MM.1S (cell line): ENCODE measurements around the gene FAM200C.

Source experiments
- DNase-seq: peaks from one replicate; pipeline ENCODE4 v3.0.0-alpha.2; 2015
- H2AFZ ChIP-seq: fragments of 300-600 bp; sonication (generic); 2 replicates; pipeline ENCODE4 v1.6.0; 2016; ENCODE audit warnings: antibody characterized with exemption, low read length
- H3F3A ChIP-seq: fragments of 300-600 bp; sonication (generic); 2 replicates; pipeline ENCODE4 v1.6.1; 2016; ENCODE audit warnings: mild to moderate bottlenecking, antibody characterized with exemption, low read length, moderate library complexity, mixed read lengths; ENCODE audit not compliant: insufficient read depth
- H3K27ac ChIP-seq: fragments of 300-600 bp; sonication (generic); 2 replicates; pipeline ENCODE4 v1.5.1; 2016; ENCODE audit warnings: mild to moderate bottlenecking, low read length
- H3K27me3 ChIP-seq: fragments of 300-600 bp; sonication (generic); replicated peaks from 2 replicates; pipeline ENCODE4 v1.6.0; 2016; ENCODE audit warnings: low read length; ENCODE audit not compliant: insufficient read depth
- H3K36me3 ChIP-seq: fragments of 300-600 bp; sonication (generic); replicated peaks from 2 replicates; pipeline ENCODE4 v1.6.1; 2016; ENCODE audit warnings: mild to moderate bottlenecking, low read length, mixed read lengths; ENCODE audit not compliant: insufficient read depth
- H3K4me1 ChIP-seq: fragments of 300-600 bp; sonication (generic); 2 replicates; pipeline ENCODE4 v1.6.1; 2016; ENCODE audit warnings: low read length, mixed read lengths
- H3K4me2 ChIP-seq: fragments of 300-600 bp; sonication (generic); 2 replicates; pipeline ENCODE4 v1.6.0; 2016; ENCODE audit warnings: low read depth, low read length
- H3K4me3 ChIP-seq: fragments of 300-600 bp; sonication (generic); 2 replicates; pipeline ENCODE4 v1.5.1; 2016; ENCODE audit warnings: low read length, mixed read lengths
- H3K79me2 ChIP-seq: fragments of 300-600 bp; sonication (generic); 2 replicates; pipeline ENCODE4 v1.6.1; 2016; ENCODE audit warnings: mixed run types, low read length, mixed read lengths
- H3K9ac ChIP-seq: fragments of 300-600 bp; sonication (generic); 2 replicates; pipeline ENCODE4 v1.6.1; 2016; ENCODE audit warnings: low read length, mixed read lengths
- H3K9me2 ChIP-seq: fragments of 300-600 bp; sonication (generic); replicated peaks from 2 replicates; pipeline ENCODE4 v1.6.1; 2016; ENCODE audit warnings: mild to moderate bottlenecking, low read length, mixed read lengths; ENCODE audit not compliant: insufficient read depth
- H3K9me3 ChIP-seq: fragments of 300-600 bp; sonication (generic); replicated peaks from 2 replicates; pipeline ENCODE4 v1.6.1; 2016; ENCODE audit warnings: mild to moderate bottlenecking, low read length, mixed read lengths; ENCODE audit not compliant: insufficient read depth
- H4K20me1 ChIP-seq: fragments of 300-600 bp; sonication (generic); 2 replicates; pipeline ENCODE4 v1.6.1; 2016; ENCODE audit warnings: mild to moderate bottlenecking, low read length, moderate library complexity, mixed read lengths; ENCODE audit not compliant: insufficient read depth
- EZH2 ChIP-seq: fragments of 300-600 bp; sonication (generic); optimal IDR thresholded peaks from 2 replicates; pipeline ENCODE3; 2017; ENCODE audit warnings: low read depth, mild to moderate bottlenecking, antibody characterized with exemption, low read length, mixed read lengths
- EZH2phosphoT487 ChIP-seq: fragments of 300-600 bp; sonication (generic); IDR thresholded peaks from 2 replicates; pipeline ENCODE4 v1.6.1; 2018; ENCODE audit warnings: antibody characterized with exemption, low read length
- TF ChIP-seq, protein P1 (sequence below): fragments of 300-600 bp; sonication (generic); IDR thresholded peaks from 2 replicates; pipeline ENCODE4 v1.5.1; 2016; ENCODE audit warnings: antibody characterized with exemption, low read length, mixed read lengths

Gene FAM200C

DNA sequence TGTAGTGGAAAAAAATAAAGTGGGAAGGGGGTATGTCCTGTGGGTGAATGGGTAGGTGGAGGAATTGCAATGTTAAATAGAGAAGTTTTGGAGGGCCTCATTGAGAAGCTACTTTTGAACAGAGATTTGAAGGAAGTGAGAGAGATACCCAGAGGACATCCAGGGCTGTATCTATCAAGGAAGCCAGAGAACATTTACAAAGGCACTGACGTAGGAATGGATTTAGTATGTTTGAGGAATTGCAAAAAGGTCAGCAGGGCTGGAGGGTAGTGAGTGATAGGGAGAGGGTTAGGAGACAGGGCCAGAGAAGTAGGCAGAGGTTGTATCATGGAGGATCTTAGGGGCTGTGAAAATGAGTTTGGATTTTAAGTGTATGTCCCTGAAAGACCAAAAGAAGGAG, 35.7 kb upstream of the FAM200C start:
- Histone ChIP-seq H3K9me2 (no peaks in the 10 kb centered on the region), H4K20me1 (no peaks in the 10 kb centered on the region), H3K27me3 (no peaks in the 10 kb centered on the region), H3K4me1 (0 out of 2 replicates have a peak, but pooled peaks cover 1% of the 10 kb centered on the region), H2AFZ (no peak overlapping the region), H3K36me3 (no peaks in the 10 kb centered on the region), H3K79me2 (no peaks in the 10 kb centered on the region), H3K9ac (no peak overlapping the region), H3K27ac (no peak overlapping the region), H3K4me2 (no peak overlapping the region), H3F3A (0 out of 2 replicates have a peak, but pooled peaks cover 2% of the 10 kb centered on the region), H3K4me3 (no peak overlapping the region), H3K9me3 (no peaks in the 10 kb centered on the region)
- TF ChIP-seq, protein P1, sequence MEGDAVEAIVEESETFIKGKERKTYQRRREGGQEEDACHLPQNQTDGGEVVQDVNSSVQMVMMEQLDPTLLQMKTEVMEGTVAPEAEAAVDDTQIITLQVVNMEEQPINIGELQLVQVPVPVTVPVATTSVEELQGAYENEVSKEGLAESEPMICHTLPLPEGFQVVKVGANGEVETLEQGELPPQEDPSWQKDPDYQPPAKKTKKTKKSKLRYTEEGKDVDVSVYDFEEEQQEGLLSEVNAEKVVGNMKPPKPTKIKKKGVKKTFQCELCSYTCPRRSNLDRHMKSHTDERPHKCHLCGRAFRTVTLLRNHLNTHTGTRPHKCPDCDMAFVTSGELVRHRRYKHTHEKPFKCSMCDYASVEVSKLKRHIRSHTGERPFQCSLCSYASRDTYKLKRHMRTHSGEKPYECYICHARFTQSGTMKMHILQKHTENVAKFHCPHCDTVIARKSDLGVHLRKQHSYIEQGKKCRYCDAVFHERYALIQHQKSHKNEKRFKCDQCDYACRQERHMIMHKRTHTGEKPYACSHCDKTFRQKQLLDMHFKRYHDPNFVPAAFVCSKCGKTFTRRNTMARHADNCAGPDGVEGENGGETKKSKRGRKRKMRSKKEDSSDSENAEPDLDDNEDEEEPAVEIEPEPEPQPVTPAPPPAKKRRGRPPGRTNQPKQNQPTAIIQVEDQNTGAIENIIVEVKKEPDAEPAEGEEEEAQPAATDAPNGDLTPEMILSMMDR: no peak
- TF ChIP-seq EZH2: no peak
- TF ChIP-seq EZH2phosphoT487: no peak
- no peak for DNase-seq

DNA sequence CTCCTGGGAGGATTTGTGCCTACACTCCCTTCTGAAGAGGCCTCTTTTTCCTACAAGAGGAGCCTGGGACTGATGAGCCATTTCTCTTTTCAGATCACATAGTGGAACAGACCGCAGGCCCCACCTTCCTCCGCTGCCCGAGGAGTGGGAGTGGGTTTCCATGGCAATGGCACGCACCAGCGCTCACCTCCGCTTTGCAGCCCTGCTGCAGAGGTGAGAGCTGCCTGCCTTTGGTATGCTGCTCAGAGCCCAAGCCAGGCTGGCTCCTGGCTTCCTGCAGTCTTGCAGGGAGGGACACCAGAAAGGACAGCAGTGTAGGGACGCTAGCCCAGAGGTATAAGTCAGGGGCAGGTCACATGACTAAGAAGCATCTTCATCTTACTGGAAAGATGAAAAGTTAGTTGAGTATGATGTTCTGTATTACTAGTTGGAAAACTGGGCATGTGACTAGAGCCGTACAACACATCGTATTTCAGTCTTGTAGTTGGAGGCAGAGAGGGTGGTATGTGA, 34.2 kb upstream of the FAM200C start:
- Histone ChIP-seq H3K9me3 (no peaks in the 10 kb centered on the region), H3K9ac (no peak overlapping the region), H3K4me2 (no peak overlapping the region), H4K20me1 (no peaks in the 10 kb centered on the region), H3K79me2 (no peaks in the 10 kb centered on the region), H3K36me3 (no peaks in the 10 kb centered on the region), H3K27me3 (no peaks in the 10 kb centered on the region), H3K4me1 (no peaks in the 10 kb centered on the region), H2AFZ (no peak overlapping the region), H3K27ac (no peak overlapping the region), H3F3A (0 out of 2 replicates have a peak, but pooled peaks cover 2% of the 10 kb centered on the region), H3K9me2 (no peaks in the 10 kb centered on the region), H3K4me3 (no peak overlapping the region)
- TF ChIP-seq EZH2: no peak
- TF ChIP-seq EZH2phosphoT487: no peak
- TF ChIP-seq, protein P1: no peak
- no peak for DNase-seq

DNA sequence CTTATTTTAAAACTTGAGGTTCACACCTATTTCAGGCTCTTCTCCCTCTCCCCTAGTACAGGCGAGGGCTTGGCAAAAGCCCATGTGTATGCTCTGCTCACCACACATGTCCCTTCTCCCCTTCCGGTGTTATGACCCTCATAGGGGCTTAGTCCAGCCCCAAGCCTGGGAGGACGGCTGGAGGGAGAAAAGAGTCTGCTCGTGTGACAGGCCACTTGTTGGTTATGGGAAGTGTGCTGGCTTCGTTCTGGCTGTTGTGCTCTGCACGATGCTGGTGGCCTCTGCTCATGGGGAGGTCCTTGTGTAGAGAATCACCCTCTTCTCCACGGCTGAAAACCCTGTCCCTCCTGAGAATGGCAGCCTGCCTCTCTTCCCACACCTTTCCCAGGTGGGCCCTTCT, 32.9 kb upstream of the FAM200C start:
- H3K4me1 ChIP-seq: no peaks in the 10 kb centered on the region
- H3K9me3 ChIP-seq: no peaks in the 10 kb centered on the region
- H3K4me3 ChIP-seq: no peak overlapping the region
- no peaks in the 10 kb centered on the region for H3F3A ChIP-seq
- TF ChIP-seq EZH2 (no peak), EZH2phosphoT487 (no peak)
- TF ChIP-seq, protein P1: no peak
- H3K9me2 ChIP-seq: no peaks in the 10 kb centered on the region
- no peak overlapping the region for H3K4me2 ChIP-seq
- H3K9ac ChIP-seq: no peak overlapping the region
- no peak for DNase-seq
- no peaks in the 10 kb centered on the region for H3K79me2 ChIP-seq
- no peaks in the 10 kb centered on the region for H3K27me3 ChIP-seq
- H4K20me1 ChIP-seq: no peaks in the 10 kb centered on the region
- no peak overlapping the region for H2AFZ ChIP-seq
- H3K36me3 ChIP-seq: no peaks in the 10 kb centered on the region
- H3K27ac ChIP-seq: no peak overlapping the region
